B cell (primary cell): ENCODE results near the gene DMRTA1. TPM values are rescaled to one million over a fixed set of nuclear protein-coding genes. Genes with fewer than 3 reads are reported as not detected.

ENCODE experiments used
- ATAC-seq: fragments of 200-7000 bp; cut with Tn5 transposase; one replicate; pipeline ENCODE4 v1.10.0; 2021; ENCODE audit warnings: low read depth, mild to moderate bottlenecking, moderate number of reproducible peaks, moderate library complexity
- CTCF ChIA-PET: fragments of 350-600 bp; sonication (Branson Sonifier 250); formaldehyde crosslinking; loops from one replicate; lab custom pipeline; 2021; ENCODE audit warnings: antibody characterized with exemption, inconsistent platforms; lab: Charles Lee
- POLR2A ChIA-PET: fragments of 350-600 bp; sonication (Branson Sonifier 250); formaldehyde crosslinking; loops from one replicate; lab custom pipeline; 2021; ENCODE audit warnings: antibody characterized with exemption; lab: Charles Lee
- DNase-seq: peaks from one replicate; pipeline ENCODE4 v3.0.0; 2013
- H2AFZ ChIP-seq: 2 replicates; pipeline ENCODE4 v1.6.1; 2012; ENCODE audit warnings: mild to moderate bottlenecking, low read depth, low read length; ENCODE audit not compliant: insufficient read depth, poor library complexity, severe bottlenecking
- H3K27ac ChIP-seq, 2 donors: 1 replicate in 1 of 2; 2 replicates in 1 of 2; pipeline ENCODE4 v1.5.1; 2012 to 2013; ENCODE audit warnings: low read length in 2 of 2, mild to moderate bottlenecking in 2 of 2, moderate library complexity in 1 of 2
- H3K27me3 ChIP-seq, 4 experiments: fragments of 200-600 bp in 1 of 4; sonication (generic) in 1 of 4; replicated peaks in 1 of 4; 1 replicate in 2 of 4; 2 replicates in 2 of 4; pipeline versions ENCODE4 v1.6.1 to v1.7.0; 2013 to 2016; ENCODE audit warnings: low read length in 3 of 4, mild to moderate bottlenecking in 2 of 4, mixed read lengths in 1 of 4, moderate library complexity in 1 of 4; ENCODE audit not compliant: insufficient read depth in 4 of 4, control insufficient read depth in 3 of 4; ENCODE audit errors: control extremely low read depth in 1 of 4
- H3K36me3 ChIP-seq, 2 experiments: replicated peaks in 1 of 2; 1 replicate in 1 of 2; 2 replicates in 1 of 2; pipeline versions ENCODE4 v1.6.1 to v1.7.1; 2013; ENCODE audit warnings: low read length in 1 of 2; ENCODE audit not compliant: insufficient read depth in 2 of 2, control insufficient read depth in 1 of 2; ENCODE audit errors: control extremely low read depth in 1 of 2, extremely low read depth in 1 of 2
- H3K4me1 ChIP-seq, 2 donors: fragments of 200-600 bp in 1 of 2; sonication (generic) in 1 of 2; 1 replicate in 1 of 2; 2 replicates in 1 of 2; pipeline versions ENCODE4 v1.5.1 to v1.6.1; 2013 to 2017; ENCODE audit warnings: low read length in 2 of 2; ENCODE audit not compliant: control insufficient read depth in 2 of 2, insufficient read depth in 2 of 2
- H3K4me2 ChIP-seq: replicated peaks from 2 replicates; pipeline ENCODE3; 2012; ENCODE audit warnings: mild to moderate bottlenecking, low read depth, low read length; ENCODE audit not compliant: poor library complexity, severe bottlenecking
- H3K4me3 ChIP-seq, 5 experiments: fragments of 200-600 bp in 1 of 5; sonication (generic) in 1 of 5; 1 replicate in 3 of 5; 2 replicates in 2 of 5; pipeline versions ENCODE4 v1.5.1 to v1.7.0; 2011 to 2016; ENCODE audit warnings: low read length in 4 of 5, mild to moderate bottlenecking in 4 of 5, low read depth in 2 of 5, control low read depth in 1 of 5, moderate library complexity in 1 of 5; ENCODE audit not compliant: insufficient read depth in 1 of 5; ENCODE audit errors: control extremely low read depth in 1 of 5, extremely low read depth in 1 of 5
- H3K79me2 ChIP-seq: fragments of 200-600 bp; sonication (generic); one replicate; pipeline ENCODE4 v1.6.0; 2016; ENCODE audit warnings: low read length; ENCODE audit not compliant: control insufficient read depth, insufficient read depth
- H3K9ac ChIP-seq: fragments of 200-600 bp; sonication (generic); 2 replicates; pipeline ENCODE4 v1.6.1; 2017; ENCODE audit warnings: mild to moderate bottlenecking, low read length, moderate library complexity
- H3K9me3 ChIP-seq, 3 donors: one replicate each; pipeline versions ENCODE4 v1.6.1 to v1.7.1; 2013; ENCODE audit warnings: low read length in 2 of 3; ENCODE audit not compliant: control insufficient read depth in 2 of 3, insufficient read depth in 1 of 3; ENCODE audit errors: control extremely low read depth in 1 of 3
- H4K20me1 ChIP-seq: 2 replicates; pipeline ENCODE4 v1.6.0; 2012; ENCODE audit warnings: mild to moderate bottlenecking, low read length; ENCODE audit not compliant: insufficient read depth, control insufficient read depth, poor library complexity, severe bottlenecking
- H3K27ac Mint-ChIP-seq: one replicate; pipeline ENCODE4 v1.8.0; 2021; ENCODE audit warnings: mixed read lengths
- H3K27me3 Mint-ChIP-seq: one replicate; pipeline ENCODE4 v1.8.0; 2021; ENCODE audit warnings: mixed read lengths
- H3K4me1 Mint-ChIP-seq: one replicate; pipeline ENCODE4 v1.8.0; 2021; ENCODE audit warnings: mixed read lengths
- H3K4me3 Mint-ChIP-seq: one replicate; pipeline ENCODE4 v1.8.0; 2021; ENCODE audit warnings: mixed read lengths
- H3K9me3 Mint-ChIP-seq: one replicate; pipeline ENCODE4 v1.8.0; 2022; ENCODE audit warnings: mixed read lengths; ENCODE audit not compliant: insufficient read depth
- CTCF ChIP-seq: fragments of 200-600 bp; IDR thresholded peaks from one replicate; pipeline ENCODE4 v1.8.0; 2022; ENCODE audit warnings: antibody characterized with exemption, mild to moderate bottlenecking
- EZH2 ChIP-seq: IDR thresholded peaks from 2 replicates; pipeline ENCODE4 v1.6.1; 2012; ENCODE audit warnings: borderline replicate concordance, low read depth, mild to moderate bottlenecking, moderate library complexity, low read length; ENCODE audit not compliant: insufficient read depth, poor library complexity, severe bottlenecking
- WGBS: methylation state at CpG from one replicate; pipeline ENCODE4 v1.1.5; 2013; ENCODE audit warnings: missing lambda C conversion rate; ENCODE audit not compliant: insufficient coverage; 5-methylcytosine and 5-hydroxymethylcytosine counted together
- intact Hi-C: fragments of 100-400 bp; cut with micrococcal nuclease; formaldehyde crosslinking; loops from one replicate; pipeline ENCODE4 v1.10.0; 2022
- polyA plus RNA-seq: library from polyadenylated mRNA; depleted of rRNA; stranded (reverse); fragments of >200 nt; gene quantifications from 2 replicates; pipeline ENCODE4 v1.2.3, GENCODE V29; 2012
- total RNA-seq, 2 donors: library from RNA; stranded (reverse); fragments of 120-200 nt in 1 of 2; gene quantifications; 1 replicate in 1 of 2; 2 replicates in 1 of 2; pipeline versions ENCODE4 v1.2.3 to v1.2.4, GENCODE V29; 2013 to 2022

DMRTA1 gene
- total and polyA plus RNA-seq, 2 donors (not counting 1 experiment from before 2014, with no cell fraction given): not detected

- ChIA-PET CTCF (no interaction called here), POLR2A (no interaction called here)
- H3K4me1 Mint-ChIP-seq: no peaks in the 10 kb centered on the region
These were observed 21.1 kb upstream of the DMRTA1 start for GRCh38 chr9:22425551-22425950.

More at GRCh38 chr9:22425551-22425950, 21.1 kb upstream of the DMRTA1 start:
- DNase-seq (no peak), ATAC-seq (no peak)
- no peak overlapping the region for H3K4me3 ChIP-seq
- Mint-ChIP-seq H3K9me3 (no peaks in the 10 kb centered on the region), H3K27me3 (peaks cover 14% of the 10 kb centered on the region), H3K27ac (no peak overlapping the region), H3K4me3 (no peak overlapping the region)
- no peak overlapping the region for H3K9ac ChIP-seq
- H2AFZ ChIP-seq: no peak overlapping the region
- peaks cover 0 to 5% (median 2%) of the 10 kb centered on the region in 4 experiments for H3K27me3 ChIP-seq
- 97% methylated on average over 4 of the region's 4 CpGs for WGBS
- H3K4me1 ChIP-seq: no peaks in the 10 kb centered on the region
- no peaks in the 10 kb centered on the region for H3K36me3 ChIP-seq
- no peak overlapping the region for H3K27ac ChIP-seq
- intact Hi-C loops: no loop called here
- H3K79me2 ChIP-seq: no peaks in the 10 kb centered on the region
- TF ChIP-seq EZH2 (no peak), CTCF (no peak)
- no peaks in the 10 kb centered on the region for H3K9me3 ChIP-seq
- no peak overlapping the region for H3K4me2 ChIP-seq
- no peaks in the 10 kb centered on the region for H4K20me1 ChIP-seq
